Erythroblast (primary cell): ENCODE results near the gene NSD2.

Experiments
- GATA1 ChIP-seq: IDR thresholded peaks from 2 replicates; pipeline ENCODE4 v1.6.1; 2011; ENCODE audit warnings: low read depth, mild to moderate bottlenecking, control low read depth, low read length, moderate library complexity
- POLR2A ChIP-seq: IDR thresholded peaks from 2 replicates; pipeline ENCODE4 v1.6.1; 2011; ENCODE audit warnings: mild to moderate bottlenecking, low read length

DNA sequence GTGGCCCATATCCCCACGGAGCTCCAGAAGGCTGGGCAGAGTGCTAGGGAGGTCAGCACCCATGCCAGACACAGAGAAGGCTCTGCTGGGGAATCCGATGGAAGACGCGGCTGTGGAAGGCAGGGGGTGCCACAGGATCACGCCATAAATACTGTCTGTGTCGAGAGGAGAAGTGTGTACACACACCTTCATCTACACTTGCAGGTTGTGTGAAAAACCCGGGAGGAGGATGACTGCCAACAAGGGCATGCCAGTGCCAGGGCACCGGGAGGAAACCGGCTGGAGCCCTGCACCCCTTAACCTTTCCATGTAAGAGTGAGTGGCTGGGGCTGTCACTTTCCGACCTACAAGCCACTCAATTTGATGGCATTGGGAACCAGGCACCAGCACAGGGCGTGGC is 46.4 kb upstream of the NSD2 start:
- no peak for TF ChIP-seq POLR2A
- no peak for TF ChIP-seq GATA1
